Glutamatergic neuron (in vitro differentiated cells): Measurements from ENCODE around the gene ARHGAP10. TPM values are rescaled to one million over a fixed set of nuclear protein-coding genes. Genes with fewer than 3 reads are reported as not detected.

Experiments
- DNase-seq: peaks from one replicate; pipeline ENCODE4 v3.0.0; 2022
- H3K27ac Mint-ChIP-seq: one replicate; pipeline ENCODE4 v1.8.0; 2020; ENCODE audit warnings: mild to moderate bottlenecking, mixed read lengths, inconsistent platforms; ENCODE audit not compliant: unreplicated experiment
- H3K27me3 Mint-ChIP-seq: one replicate; pipeline ENCODE4 v1.8.0; 2020; ENCODE audit warnings: mild to moderate bottlenecking, moderate library complexity, mixed read lengths, inconsistent platforms; ENCODE audit not compliant: unreplicated experiment
- H3K36me3 Mint-ChIP-seq: one replicate; pipeline ENCODE4 v1.8.0; 2020; ENCODE audit warnings: mild to moderate bottlenecking, mixed read lengths, inconsistent platforms; ENCODE audit not compliant: unreplicated experiment
- H3K4me1 Mint-ChIP-seq: one replicate; pipeline ENCODE4 v1.8.0; 2020; ENCODE audit warnings: mild to moderate bottlenecking, low read depth, mixed read lengths, inconsistent platforms; ENCODE audit not compliant: unreplicated experiment
- H3K4me3 Mint-ChIP-seq: one replicate; pipeline ENCODE4 v1.8.0; 2020; ENCODE audit warnings: mild to moderate bottlenecking, mixed read lengths, inconsistent platforms; ENCODE audit not compliant: unreplicated experiment
- H3K9me3 Mint-ChIP-seq: one replicate; pipeline ENCODE4 v1.8.0; 2020; ENCODE audit warnings: mild to moderate bottlenecking, moderate library complexity, mixed read lengths, inconsistent platforms; ENCODE audit not compliant: unreplicated experiment
- CTCF ChIP-seq: fragments of 200-600 bp; sonication (generic); IDR thresholded peaks from one replicate; pipeline ENCODE4 v1.5.0; 2021; ENCODE audit not compliant: partially characterized antibody, unreplicated experiment
- total RNA-seq: library from RNA; stranded (reverse); fragmentation: NEBNext Ultra II Directional; extraction: Animal tissue kit (Norgen Biotek cat#: 25700); gene quantifications from one replicate; pipeline ENCODE4 v1.2.1, GENCODE V29; 2021; ENCODE audit not compliant: unreplicated experiment

The ARHGAP10 gene
- total RNA-seq, 1 donor from 2014 or later, result 19.7 TPM

GRCh38 chr4:148069895-148070178 lies 337.9 kb downstream of the ARHGAP10 start:
- peaks cover 10% of the 10 kb centered on the region for H3K9me3 Mint-ChIP-seq
- H3K27ac Mint-ChIP-seq, result no peak overlapping the region
- peaks cover 9% of the 10 kb centered on the region for H3K4me1 Mint-ChIP-seq
- H3K36me3 Mint-ChIP-seq, result peaks cover 8% of the 10 kb centered on the region
- H3K27me3 Mint-ChIP-seq, result peaks cover 7% of the 10 kb centered on the region
- no peak for DNase-seq
- no peak overlapping the region for H3K4me3 Mint-ChIP-seq
- TF ChIP-seq CTCF, result no peak

DNA sequence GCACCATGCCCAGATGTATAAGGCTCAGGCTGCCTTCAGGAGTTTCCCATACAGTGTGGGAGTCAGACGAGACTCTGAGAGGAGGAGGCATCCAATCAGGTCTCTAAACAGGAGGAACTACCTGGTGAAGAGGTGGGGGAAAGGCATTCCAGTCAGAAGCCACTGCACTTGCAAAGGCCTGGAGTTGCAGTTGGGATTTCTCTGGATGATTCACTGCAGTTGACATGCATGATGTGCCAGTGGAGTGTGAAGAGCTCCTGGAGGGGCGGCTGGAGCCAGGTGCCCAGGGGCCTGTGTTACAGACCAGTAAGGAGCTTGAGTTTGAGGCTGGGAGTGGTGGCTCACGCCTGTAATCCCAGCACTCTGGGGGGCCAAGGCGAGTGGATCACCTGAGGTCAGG lies 339.1 kb downstream of the ARHGAP10 start:
- H3K9me3 Mint-ChIP-seq, result peaks cover 10% of the 10 kb centered on the region
- no peak overlapping the region for H3K4me3 Mint-ChIP-seq
- H3K4me1 Mint-ChIP-seq, result peaks cover 4% of the 10 kb centered on the region
- no peak for DNase-seq
- peaks cover 7% of the 10 kb centered on the region for H3K27me3 Mint-ChIP-seq
- no peak overlapping the region for H3K27ac Mint-ChIP-seq
- no peak for TF ChIP-seq CTCF
- peaks cover 19% of the 10 kb centered on the region for H3K36me3 Mint-ChIP-seq

DNA sequence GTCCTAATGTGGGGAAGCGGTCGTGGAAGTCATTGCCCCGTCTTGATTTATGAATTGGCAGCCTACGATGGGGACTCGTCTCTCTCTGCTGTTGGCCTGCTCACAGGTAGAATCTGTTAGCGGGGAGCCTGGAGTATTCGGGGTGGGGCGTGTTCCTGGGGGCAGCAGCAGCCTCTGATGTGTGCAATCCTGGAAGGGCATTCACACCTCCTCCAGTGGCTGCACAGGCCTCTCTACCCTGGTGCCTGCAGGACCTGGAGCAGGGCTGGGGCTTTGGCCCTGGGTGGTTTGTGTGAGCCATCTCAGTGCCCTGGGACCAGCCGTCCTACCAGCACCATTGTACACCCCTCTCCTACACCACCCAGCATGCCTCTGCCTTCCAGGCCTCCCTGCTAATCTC lies 340.9 kb downstream of the ARHGAP10 start:
- no peak for TF ChIP-seq CTCF
- H3K4me3 Mint-ChIP-seq, result no peak overlapping the region
- H3K27me3 Mint-ChIP-seq, result peaks cover 7% of the 10 kb centered on the region
- peaks cover 4% of the 10 kb centered on the region for H3K4me1 Mint-ChIP-seq
- H3K36me3 Mint-ChIP-seq, result peaks cover 23% of the 10 kb centered on the region
- H3K9me3 Mint-ChIP-seq, result peaks cover 13% of the 10 kb centered on the region
- H3K27ac Mint-ChIP-seq, result no peak overlapping the region
- DNase-seq, result no peak

- Mint-ChIP-seq H3K27ac (no peak overlapping the region), H3K27me3 (peaks cover 7% of the 10 kb centered on the region), H3K9me3 (peaks cover 13% of the 10 kb centered on the region), H3K36me3 (peaks cover 23% of the 10 kb centered on the region), H3K4me1 (peaks cover 4% of the 10 kb centered on the region), H3K4me3 (no peak overlapping the region)
- no peak for TF ChIP-seq CTCF
- no peak for DNase-seq
Observed at GRCh38 chr4:148073349-148073748, 341.5 kb downstream of the ARHGAP10 start.

GRCh38 chr4:148074462-148074861 lies 342.6 kb downstream of the ARHGAP10 start:
- peaks cover 9% of the 10 kb centered on the region for H3K9me3 Mint-ChIP-seq
- TF ChIP-seq CTCF, result no peak
- peaks cover 4% of the 10 kb centered on the region for H3K4me1 Mint-ChIP-seq

More at GRCh38 chr4:148074462-148074861, 342.6 kb downstream of the ARHGAP10 start:
- no peak overlapping the region for H3K27ac Mint-ChIP-seq
- peaks cover 7% of the 10 kb centered on the region for H3K27me3 Mint-ChIP-seq
- no peak for DNase-seq
- peaks cover 23% of the 10 kb centered on the region for H3K36me3 Mint-ChIP-seq
- H3K4me3 Mint-ChIP-seq, result no peak overlapping the region
